H9 (cell line): ENCODE data around the gene CFDP1. TPM values are rescaled to one million over a fixed set of nuclear protein-coding genes. Genes with fewer than 3 reads are reported as not detected.

Experiments
- DNase-seq: peaks from one replicate; pipeline ENCODE4 v3.0.0-alpha.2; 2017
- H2AFZ ChIP-seq: one replicate; pipeline ENCODE4 v1.6.1; 2013; ENCODE audit warnings: mild to moderate bottlenecking, low read length, control low read depth, moderate library complexity
- H2AK5ac ChIP-seq: 2 replicates; pipeline ENCODE4 v1.6.1; 2013; ENCODE audit warnings: low read length, control low read depth, mixed read lengths; ENCODE audit not compliant: insufficient read length
- H2BK120ac ChIP-seq: one replicate; pipeline ENCODE4 v1.6.1; 2013; ENCODE audit warnings: low read depth, mild to moderate bottlenecking, low read length, control low read depth, inconsistent platforms; ENCODE audit not compliant: poor library complexity, severe bottlenecking
- H2BK12ac ChIP-seq: 2 replicates; pipeline ENCODE4 v1.6.1; 2013; ENCODE audit warnings: low read length, control low read depth, mixed read lengths, low read depth; ENCODE audit not compliant: insufficient read length
- H2BK15ac ChIP-seq: 2 replicates; pipeline ENCODE4 v1.6.1; 2013; ENCODE audit warnings: low read depth, low read length, control low read depth
- H2BK20ac ChIP-seq: one replicate; pipeline ENCODE4 v1.6.1; 2013; ENCODE audit warnings: low read depth, mild to moderate bottlenecking, low read length, control low read depth, inconsistent platforms; ENCODE audit not compliant: poor library complexity, severe bottlenecking
- H2BK5ac ChIP-seq: 2 replicates; pipeline ENCODE4 v1.6.1; 2013; ENCODE audit warnings: low read length, control low read depth, mixed read lengths; ENCODE audit not compliant: insufficient read length
- H3K14ac ChIP-seq: 2 replicates; pipeline ENCODE4 v1.6.1; 2013; ENCODE audit warnings: low read length, control low read depth; ENCODE audit not compliant: insufficient read depth
- H3K18ac ChIP-seq: 2 replicates; pipeline ENCODE4 v1.6.1; 2013; ENCODE audit warnings: low read depth, mild to moderate bottlenecking, mixed read lengths, low read length, control low read depth; ENCODE audit not compliant: insufficient read length
- H3K23ac ChIP-seq: 2 replicates; pipeline ENCODE4 v1.6.1; 2013; ENCODE audit warnings: low read length, control low read depth, mixed read lengths, low read depth; ENCODE audit not compliant: insufficient read length
- H3K23me2 ChIP-seq: 2 replicates; pipeline ENCODE4 v1.6.1; 2013; ENCODE audit warnings: low read depth, mild to moderate bottlenecking, mixed read lengths, low read length, control low read depth; ENCODE audit not compliant: insufficient read length, poor library complexity, severe bottlenecking
- H3K27ac ChIP-seq: 2 replicates; pipeline ENCODE4 v1.5.1; 2013; ENCODE audit warnings: low read length, control low read depth, mixed read lengths, low read depth; ENCODE audit not compliant: insufficient read length
- H3K27me3 ChIP-seq: 2 replicates; pipeline ENCODE4 v1.6.1; 2013; ENCODE audit warnings: low read length, control low read depth, inconsistent platforms; ENCODE audit not compliant: insufficient read depth
- H3K4ac ChIP-seq: 2 replicates; pipeline ENCODE4 v1.6.1; 2013; ENCODE audit warnings: low read depth, mild to moderate bottlenecking, control low read depth, inconsistent platforms, low read length, moderate library complexity
- H3K4me1 ChIP-seq: 2 replicates; pipeline ENCODE4 v1.6.1; 2013; ENCODE audit warnings: low read length, control low read depth, inconsistent platforms; ENCODE audit not compliant: insufficient read depth
- H3K4me2 ChIP-seq: 2 replicates; pipeline ENCODE4 v1.6.1; 2013; ENCODE audit warnings: low read length, control low read depth, mixed read lengths; ENCODE audit not compliant: insufficient read length, insufficient read depth
- H3K56ac ChIP-seq: 2 replicates; pipeline ENCODE4 v1.6.1; 2013; ENCODE audit warnings: low read depth, mild to moderate bottlenecking, mixed read lengths, low read length, control low read depth; ENCODE audit not compliant: insufficient read length
- H3K79me1 ChIP-seq: 2 replicates; pipeline ENCODE4 v1.6.1; 2013; ENCODE audit warnings: low read depth, mild to moderate bottlenecking, moderate library complexity, low read length, control low read depth, inconsistent platforms; ENCODE audit not compliant: insufficient read depth, poor library complexity, severe bottlenecking
- H3K79me2 ChIP-seq: 2 replicates; pipeline ENCODE4 v1.6.1; 2013; ENCODE audit warnings: low read length, control low read depth, inconsistent platforms; ENCODE audit not compliant: insufficient read depth
- H3K9ac ChIP-seq: 2 replicates; pipeline ENCODE4 v1.6.1; 2013; ENCODE audit warnings: low read length, control low read depth, mixed read lengths; ENCODE audit not compliant: insufficient read length; ENCODE audit errors: extremely low read depth
- H3K9me3 ChIP-seq: one replicate; pipeline ENCODE4 v1.6.1; 2013; ENCODE audit warnings: low read depth, low read length, inconsistent platforms; ENCODE audit not compliant: control insufficient read depth
- H3T11ph ChIP-seq: one replicate; pipeline ENCODE4 v1.6.1; 2013; ENCODE audit warnings: mild to moderate bottlenecking, low read length, control low read depth, inconsistent platforms
- H4K20me1 ChIP-seq: one replicate; pipeline ENCODE4 v1.6.1; 2013; ENCODE audit not compliant: control insufficient read depth, insufficient read length, insufficient read depth
- H4K5ac ChIP-seq: 2 replicates; pipeline ENCODE4 v1.6.1; 2013; ENCODE audit warnings: low read depth, mild to moderate bottlenecking, mixed read lengths, low read length, control low read depth; ENCODE audit not compliant: insufficient read length
- H4K8ac ChIP-seq: replicated peaks from 2 replicates; pipeline ENCODE4 v1.6.1; 2013; ENCODE audit warnings: low read length, control low read depth, mixed read lengths, low read depth; ENCODE audit not compliant: insufficient read length
- H4K91ac ChIP-seq: 2 replicates; pipeline ENCODE4 v1.6.1; 2013; ENCODE audit warnings: low read depth, mild to moderate bottlenecking, moderate library complexity, mixed read lengths, low read length, control low read depth; ENCODE audit not compliant: insufficient read length
- H3K27ac Mint-ChIP-seq, 3 experiments: 2 replicates in 2 of 3; 3 replicates in 1 of 3; pipeline ENCODE4 v1.8.0; 2020 to 2021; ENCODE audit warnings: mixed read lengths in 3 of 3, mild to moderate bottlenecking in 1 of 3, moderate library complexity in 1 of 3
- H3K27me3 Mint-ChIP-seq: 2 replicates; pipeline ENCODE4 v1.8.0; 2021; ENCODE audit warnings: low read depth, mild to moderate bottlenecking, moderate library complexity, mixed read lengths
- H3K36me3 Mint-ChIP-seq, 3 experiments: 2 replicates in 2 of 3; 3 replicates in 1 of 3; pipeline ENCODE4 v1.8.0; 2020 to 2021; ENCODE audit warnings: low read depth in 3 of 3, mixed read lengths in 3 of 3; ENCODE audit not compliant: insufficient read depth in 1 of 3
- H3K4me1 Mint-ChIP-seq, 2 experiments: 2 replicates each; pipeline ENCODE4 v1.8.0; 2020; ENCODE audit warnings: mixed read lengths in 2 of 2
- H3K4me3 Mint-ChIP-seq, 2 experiments: 2 replicates in 1 of 2; 3 replicates in 1 of 2; pipeline ENCODE4 v1.8.0; 2020 to 2021; ENCODE audit warnings: mild to moderate bottlenecking in 2 of 2, mixed read lengths in 2 of 2, moderate library complexity in 1 of 2
- H3K9me3 Mint-ChIP-seq, 2 experiments: 2 replicates in 1 of 2; 3 replicates in 1 of 2; pipeline ENCODE4 v1.8.0; 2020; ENCODE audit warnings: mild to moderate bottlenecking in 2 of 2, mixed read lengths in 2 of 2, moderate library complexity in 1 of 2
- WGBS: extraction: QIAGEN DNeasy Blood & Tissue Kit; methylation state at CpG from one replicate; pipeline ENCODE4 v1.1.7; 2013; ENCODE audit warnings: missing lambda C conversion rate, low lambda C conversion rate, mixed read lengths; ENCODE audit not compliant: insufficient read length; ENCODE audit errors: extremely low coverage; 5-methylcytosine and 5-hydroxymethylcytosine counted together
- total RNA-seq: library from RNA; stranded (reverse); gene quantifications from 2 replicates; pipeline ENCODE4 v1.2.1, GENCODE V29; 2021
- TF ChIP-seq, protein P1 (sequence below): fragments of 200-600 bp; sonication (generic); conservative IDR thresholded peaks from 3 replicates; pipeline ENCODE4 v1.8.0; 2021; ENCODE audit warnings: antibody characterized with exemption, mild to moderate bottlenecking

The CFDP1 gene
- total RNA-seq, 1 experiment from 2014 or later: 89.2 TPM

GRCh38 chr16:75390926-75391653 is 42.2 kb downstream of the CFDP1 start:
- no peak overlapping the region for H3K27ac Mint-ChIP-seq
- H3K27ac ChIP-seq: no peak overlapping the region

More at GRCh38 chr16:75390926-75391653, 42.2 kb downstream of the CFDP1 start:
- Histone ChIP-seq H3K56ac (no peak overlapping the region), H3K23ac (no peak overlapping the region), H3K79me2 (no peaks in the 10 kb centered on the region), H2AK5ac (no peak overlapping the region), H4K20me1 (no peaks in the 10 kb centered on the region), H2BK5ac (no peak overlapping the region), H3K18ac (no peak overlapping the region), H3K4ac (no peak overlapping the region), H3K9ac (no peak overlapping the region), H2AFZ (no peak overlapping the region), H4K5ac (no peak overlapping the region), H3K79me1 (no peaks in the 10 kb centered on the region), H4K91ac (no peak overlapping the region), H3K4me1 (no peaks in the 10 kb centered on the region), H2BK120ac (no peak overlapping the region), H3K23me2 (no peaks in the 10 kb centered on the region), H4K8ac (no peak overlapping the region), H3T11ph (no peak overlapping the region), H2BK15ac (no peak overlapping the region), H3K14ac (no peak overlapping the region), H3K4me2 (no peak overlapping the region), H3K27me3 (no peaks in the 10 kb centered on the region), H2BK12ac (no peak overlapping the region), H3K9me3 (no peaks in the 10 kb centered on the region), H2BK20ac (no peak overlapping the region)
- Mint-ChIP-seq H3K4me3 (no peak overlapping the region), H3K36me3 (peaks cover 22 to 68% (median 48%) of the 10 kb centered on the region in 3 experiments; a peak in 6 of 7 replicates), H3K4me1 (peaks cover 6 to 9% of the 10 kb centered on the region in 2 experiments), H3K9me3 (no peaks in the 10 kb centered on the region), H3K27me3 (no peaks in the 10 kb centered on the region)
- no peak for DNase-seq
- TF ChIP-seq, protein P1, sequence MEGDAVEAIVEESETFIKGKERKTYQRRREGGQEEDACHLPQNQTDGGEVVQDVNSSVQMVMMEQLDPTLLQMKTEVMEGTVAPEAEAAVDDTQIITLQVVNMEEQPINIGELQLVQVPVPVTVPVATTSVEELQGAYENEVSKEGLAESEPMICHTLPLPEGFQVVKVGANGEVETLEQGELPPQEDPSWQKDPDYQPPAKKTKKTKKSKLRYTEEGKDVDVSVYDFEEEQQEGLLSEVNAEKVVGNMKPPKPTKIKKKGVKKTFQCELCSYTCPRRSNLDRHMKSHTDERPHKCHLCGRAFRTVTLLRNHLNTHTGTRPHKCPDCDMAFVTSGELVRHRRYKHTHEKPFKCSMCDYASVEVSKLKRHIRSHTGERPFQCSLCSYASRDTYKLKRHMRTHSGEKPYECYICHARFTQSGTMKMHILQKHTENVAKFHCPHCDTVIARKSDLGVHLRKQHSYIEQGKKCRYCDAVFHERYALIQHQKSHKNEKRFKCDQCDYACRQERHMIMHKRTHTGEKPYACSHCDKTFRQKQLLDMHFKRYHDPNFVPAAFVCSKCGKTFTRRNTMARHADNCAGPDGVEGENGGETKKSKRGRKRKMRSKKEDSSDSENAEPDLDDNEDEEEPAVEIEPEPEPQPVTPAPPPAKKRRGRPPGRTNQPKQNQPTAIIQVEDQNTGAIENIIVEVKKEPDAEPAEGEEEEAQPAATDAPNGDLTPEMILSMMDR: no peak
- WGBS: no CpG with 5 or more reads among the region's 1 CpG
